GM18498 (cell line): Measurements from ENCODE around the gene RIMS1.
"Not testable (repeated sequence)": the region's sequence is repeated elsewhere in the genome, so short reads cannot be mapped to it uniquely, and the experiment has no call there.

Experiments used
- ATAC-seq: cut with Tn5 transposase; IDR thresholded peaks from one replicate; pipeline ENCODE4 v1.9.1; 2021; ENCODE audit warnings: mild to moderate bottlenecking, moderate library complexity; ENCODE audit not compliant: unreplicated experiment

Gene RIMS1

GRCh38 chr6:71967436-71967835 lies 81.1 kb downstream of the RIMS1 start:
- no peak for ATAC-seq

- no peak for ATAC-seq
Observed at GRCh38 chr6:71977884-71978283, 91.5 kb downstream of the RIMS1 start.

- no peak for ATAC-seq
Observed at GRCh38 chr6:71979911-71980310, 93.6 kb downstream of the RIMS1 start.

GRCh38 chr6:71982389-71982788 lies 96.0 kb downstream of the RIMS1 start:
- ATAC-seq: peak; percentile 84

GRCh38 chr6:71983131-71983530 lies 96.8 kb downstream of the RIMS1 start:
- ATAC-seq: no peak

GRCh38 chr6:71994705-71995271 lies 108.4 kb downstream of the RIMS1 start:
- ATAC-seq: no peak

GRCh38 chr6:71997341-71997740 lies 111.0 kb downstream of the RIMS1 start:
- no peak for ATAC-seq

GRCh38 chr6:72002415-72002814 lies 116.1 kb downstream of the RIMS1 start:
- ATAC-seq: no peak

- not testable (repeated sequence) for ATAC-seq
Observed at GRCh38 chr6:72006591-72006990, 120.2 kb downstream of the RIMS1 start.

- ATAC-seq: no peak
Observed at GRCh38 chr6:72022830-72023229, 136.5 kb downstream of the RIMS1 start.

- ATAC-seq: no peak
Observed at GRCh38 chr6:72031471-72031870, 145.1 kb downstream of the RIMS1 start.

GRCh38 chr6:72032086-72032485 lies 145.7 kb downstream of the RIMS1 start:
- no peak for ATAC-seq

- ATAC-seq: no peak
Observed at GRCh38 chr6:72035486-72035885, 149.1 kb downstream of the RIMS1 start.

- no peak for ATAC-seq
Observed at GRCh38 chr6:72035966-72036365, 149.6 kb downstream of the RIMS1 start.

GRCh38 chr6:72037006-72037405 lies 150.7 kb downstream of the RIMS1 start:
- ATAC-seq: no peak

- ATAC-seq: no peak
Observed at GRCh38 chr6:72040111-72040510, 153.8 kb downstream of the RIMS1 start.

- ATAC-seq: no peak
Observed at GRCh38 chr6:72042088-72042487, 155.7 kb downstream of the RIMS1 start.

- no peak for ATAC-seq
Observed at GRCh38 chr6:72048080-72048479, 161.7 kb downstream of the RIMS1 start.

GRCh38 chr6:72049376-72049775 lies 163.0 kb downstream of the RIMS1 start:
- ATAC-seq: no peak

GRCh38 chr6:72061286-72061685 lies 174.9 kb downstream of the RIMS1 start:
- no peak for ATAC-seq

- ATAC-seq: no peak
Observed at GRCh38 chr6:72064399-72064975, 178.1 kb downstream of the RIMS1 start.

GRCh38 chr6:72078096-72078495 lies 191.7 kb downstream of the RIMS1 start:
- ATAC-seq: no peak
